NCI-H2171 (cell line): ENCODE results near the gene NKX2-8.
A peak's percentile ranks its signal among the peaks of the same experiment; 100 is the strongest.
"Not testable (repeated sequence)": the region's sequence is repeated elsewhere in the genome, so short reads cannot be mapped to it uniquely, and the experiment has no call there.

ENCODE experiments used
- DNase-seq: peaks from one replicate; lab custom pipeline; 2025; lab: John Stamatoyannopoulos, UW

Gene NKX2-8

GRCh38 chr14:36580141-36580855 is 2.1 kb downstream of the NKX2-8 start:
- DNase-seq = no peak

GRCh38 chr14:36579573-36580140 is 2.8 kb downstream of the NKX2-8 start:
- no peak for DNase-seq

GRCh38 chr14:36579001-36579555 is 3.3 kb downstream of the NKX2-8 start:
- DNase-seq = no peak

GRCh38 chr14:36570065-36570464 is 12.3 kb downstream of the NKX2-8 start:
- DNase-seq = no peak

GRCh38 chr14:36556811-36557433 is 25.5 kb downstream of the NKX2-8 start:
- no peak for DNase-seq

- DNase-seq = no peak
Observed at GRCh38 chr14:36555998-36556743, 26.2 kb downstream of the NKX2-8 start.

- DNase-seq = peak; percentile 57
Observed at GRCh38 chr14:36553656-36554260, 28.7 kb downstream of the NKX2-8 start.

GRCh38 chr14:36550899-36551298 is 31.5 kb downstream of the NKX2-8 start:
- DNase-seq = no peak

GRCh38 chr14:36544280-36544679 is 38.1 kb downstream of the NKX2-8 start:
- not testable (repeated sequence) for DNase-seq

GRCh38 chr14:36538051-36538450 is 44.4 kb downstream of the NKX2-8 start:
- DNase-seq = no peak
